ENCODE results near the gene SAPCD1. TPM values are rescaled to one million over a fixed set of nuclear protein-coding genes. Genes with fewer than 3 reads are reported as not detected.

Gene SAPCD1
- total and polyA plus RNA-seq, 4 donors = 0.59 to 2.6 (median 0.68) TPM; not detected in 1

DNA sequence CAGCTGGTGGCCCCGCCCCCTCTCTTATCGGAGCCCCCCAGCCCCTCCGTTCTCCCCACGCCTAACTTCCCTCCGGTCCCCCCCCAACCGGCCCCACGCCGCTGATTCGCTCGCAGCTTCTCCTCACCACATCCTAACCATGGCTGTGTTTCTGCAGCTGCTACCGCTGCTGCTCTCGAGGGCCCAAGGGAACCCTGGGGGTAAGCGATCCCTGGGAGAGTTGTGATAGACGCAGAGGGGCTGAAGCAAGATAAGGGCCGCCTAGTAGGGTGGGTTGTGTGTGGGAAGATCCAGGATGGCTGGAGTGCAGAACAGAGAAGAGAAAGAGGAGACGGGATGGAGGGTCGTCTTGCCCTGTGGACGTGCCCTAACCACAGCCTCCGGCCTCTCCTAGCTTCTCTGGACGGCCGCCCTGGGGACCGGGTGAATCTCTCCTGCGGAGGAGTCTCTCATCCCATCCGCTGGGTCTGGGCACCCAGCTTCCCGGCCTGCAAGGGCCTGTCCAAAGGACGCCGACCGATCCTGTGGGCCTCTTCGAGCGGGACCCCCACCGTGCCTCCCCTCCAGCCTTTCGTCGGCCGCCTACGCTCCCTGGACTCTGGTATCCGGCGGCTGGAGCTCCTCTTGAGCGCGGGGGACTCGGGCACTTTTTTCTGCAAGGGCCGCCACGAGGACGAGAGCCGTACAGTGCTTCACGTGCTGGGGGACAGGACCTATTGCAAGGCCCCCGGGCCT, 39.0 kb upstream of the SAPCD1 start, which contains the start of gene MPIG6B:
Gene MPIG6B, plus strand, starts transcription at position 129 of the 735 bp plus-strand sequence. Its CDS starts 11 bp downstream, at position 140.
- 85% methylated on average over 46 of the region's 46 CpGs for WGBS
- Histone ChIP-seq H3K4me3 (ENCODE audit: low read depth in 1 of 3, low read length in 3 of 3) (no peak within 1 kb of the TSS), H3K36me3 (ENCODE audit: control insufficient read depth in 4 of 4, insufficient read depth in 3 of 4, low read depth in 1 of 4, low read length in 3 of 4) (peaks cover 0 to 8% (median 2%) of the 10 kb centered on the region in 4 donors), H3K4me1 (ENCODE audit: control insufficient read depth in 4 of 4, insufficient read depth in 4 of 4, low read length in 3 of 4) (peaks cover 0 to 6% (median 1%) of the 10 kb centered on the region in 4 donors), H3K9ac (ENCODE audit: low read depth in 1 of 2, low read length in 2 of 2) (no peak within 1 kb of the TSS), H3K27me3 (ENCODE audit: control insufficient read depth in 4 of 4, insufficient read depth in 4 of 4, low read length in 3 of 4) (no peaks in the 10 kb centered on the region), H3K9me3 (ENCODE audit: control insufficient read depth in 4 of 4, low read length in 3 of 4) (no peaks in the 10 kb centered on the region), H3K27ac (ENCODE audit: low read depth in 1 of 2, low read length in 2 of 2) (no peak within 1 kb of the TSS)
- no peak for DNase-seq (ENCODE audit: low spot score)
- TF ChIP-seq, protein P1, sequence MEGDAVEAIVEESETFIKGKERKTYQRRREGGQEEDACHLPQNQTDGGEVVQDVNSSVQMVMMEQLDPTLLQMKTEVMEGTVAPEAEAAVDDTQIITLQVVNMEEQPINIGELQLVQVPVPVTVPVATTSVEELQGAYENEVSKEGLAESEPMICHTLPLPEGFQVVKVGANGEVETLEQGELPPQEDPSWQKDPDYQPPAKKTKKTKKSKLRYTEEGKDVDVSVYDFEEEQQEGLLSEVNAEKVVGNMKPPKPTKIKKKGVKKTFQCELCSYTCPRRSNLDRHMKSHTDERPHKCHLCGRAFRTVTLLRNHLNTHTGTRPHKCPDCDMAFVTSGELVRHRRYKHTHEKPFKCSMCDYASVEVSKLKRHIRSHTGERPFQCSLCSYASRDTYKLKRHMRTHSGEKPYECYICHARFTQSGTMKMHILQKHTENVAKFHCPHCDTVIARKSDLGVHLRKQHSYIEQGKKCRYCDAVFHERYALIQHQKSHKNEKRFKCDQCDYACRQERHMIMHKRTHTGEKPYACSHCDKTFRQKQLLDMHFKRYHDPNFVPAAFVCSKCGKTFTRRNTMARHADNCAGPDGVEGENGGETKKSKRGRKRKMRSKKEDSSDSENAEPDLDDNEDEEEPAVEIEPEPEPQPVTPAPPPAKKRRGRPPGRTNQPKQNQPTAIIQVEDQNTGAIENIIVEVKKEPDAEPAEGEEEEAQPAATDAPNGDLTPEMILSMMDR (IDR thresholded peaks at IDR 0.05; ENCODE audit: low read depth, low read length, missing input control) = no peak
- no peak for TF ChIP-seq SP1 (IDR thresholded peaks at IDR 0.05)
- TF ChIP-seq RAD21 (IDR thresholded peaks at IDR 0.05) = no peak
- TF ChIP-seq, protein P2, sequence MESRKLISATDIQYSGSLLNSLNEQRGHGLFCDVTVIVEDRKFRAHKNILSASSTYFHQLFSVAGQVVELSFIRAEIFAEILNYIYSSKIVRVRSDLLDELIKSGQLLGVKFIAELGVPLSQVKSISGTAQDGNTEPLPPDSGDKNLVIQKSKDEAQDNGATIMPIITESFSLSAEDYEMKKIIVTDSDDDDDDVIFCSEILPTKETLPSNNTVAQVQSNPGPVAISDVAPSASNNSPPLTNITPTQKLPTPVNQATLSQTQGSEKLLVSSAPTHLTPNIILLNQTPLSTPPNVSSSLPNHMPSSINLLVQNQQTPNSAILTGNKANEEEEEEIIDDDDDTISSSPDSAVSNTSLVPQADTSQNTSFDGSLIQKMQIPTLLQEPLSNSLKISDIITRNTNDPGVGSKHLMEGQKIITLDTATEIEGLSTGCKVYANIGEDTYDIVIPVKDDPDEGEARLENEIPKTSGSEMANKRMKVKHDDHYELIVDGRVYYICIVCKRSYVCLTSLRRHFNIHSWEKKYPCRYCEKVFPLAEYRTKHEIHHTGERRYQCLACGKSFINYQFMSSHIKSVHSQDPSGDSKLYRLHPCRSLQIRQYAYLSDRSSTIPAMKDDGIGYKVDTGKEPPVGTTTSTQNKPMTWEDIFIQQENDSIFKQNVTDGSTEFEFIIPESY (IDR thresholded peaks at IDR 0.05) = no peak
- TF ChIP-seq RXRA (IDR thresholded peaks at IDR 0.05) = no peak
- no peak for TF ChIP-seq GABPA (IDR thresholded peaks at IDR 0.05 in 1 of 2, conservative IDR thresholded peaks at IDR 0.05 in 1 of 2)
- TF ChIP-seq HNF4G (IDR thresholded peaks at IDR 0.05) = no peak
- no peak for TF ChIP-seq TAF1 (conservative IDR thresholded peaks at IDR 0.05)
- TF ChIP-seq, protein P3, sequence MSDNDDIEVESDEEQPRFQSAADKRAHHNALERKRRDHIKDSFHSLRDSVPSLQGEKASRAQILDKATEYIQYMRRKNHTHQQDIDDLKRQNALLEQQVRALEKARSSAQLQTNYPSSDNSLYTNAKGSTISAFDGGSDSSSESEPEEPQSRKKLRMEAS (IDR thresholded peaks at IDR 0.05) = no peak
- TF ChIP-seq HNF4A (conservative IDR thresholded peaks at IDR 0.05) = no peak
- TF ChIP-seq, protein P4, sequence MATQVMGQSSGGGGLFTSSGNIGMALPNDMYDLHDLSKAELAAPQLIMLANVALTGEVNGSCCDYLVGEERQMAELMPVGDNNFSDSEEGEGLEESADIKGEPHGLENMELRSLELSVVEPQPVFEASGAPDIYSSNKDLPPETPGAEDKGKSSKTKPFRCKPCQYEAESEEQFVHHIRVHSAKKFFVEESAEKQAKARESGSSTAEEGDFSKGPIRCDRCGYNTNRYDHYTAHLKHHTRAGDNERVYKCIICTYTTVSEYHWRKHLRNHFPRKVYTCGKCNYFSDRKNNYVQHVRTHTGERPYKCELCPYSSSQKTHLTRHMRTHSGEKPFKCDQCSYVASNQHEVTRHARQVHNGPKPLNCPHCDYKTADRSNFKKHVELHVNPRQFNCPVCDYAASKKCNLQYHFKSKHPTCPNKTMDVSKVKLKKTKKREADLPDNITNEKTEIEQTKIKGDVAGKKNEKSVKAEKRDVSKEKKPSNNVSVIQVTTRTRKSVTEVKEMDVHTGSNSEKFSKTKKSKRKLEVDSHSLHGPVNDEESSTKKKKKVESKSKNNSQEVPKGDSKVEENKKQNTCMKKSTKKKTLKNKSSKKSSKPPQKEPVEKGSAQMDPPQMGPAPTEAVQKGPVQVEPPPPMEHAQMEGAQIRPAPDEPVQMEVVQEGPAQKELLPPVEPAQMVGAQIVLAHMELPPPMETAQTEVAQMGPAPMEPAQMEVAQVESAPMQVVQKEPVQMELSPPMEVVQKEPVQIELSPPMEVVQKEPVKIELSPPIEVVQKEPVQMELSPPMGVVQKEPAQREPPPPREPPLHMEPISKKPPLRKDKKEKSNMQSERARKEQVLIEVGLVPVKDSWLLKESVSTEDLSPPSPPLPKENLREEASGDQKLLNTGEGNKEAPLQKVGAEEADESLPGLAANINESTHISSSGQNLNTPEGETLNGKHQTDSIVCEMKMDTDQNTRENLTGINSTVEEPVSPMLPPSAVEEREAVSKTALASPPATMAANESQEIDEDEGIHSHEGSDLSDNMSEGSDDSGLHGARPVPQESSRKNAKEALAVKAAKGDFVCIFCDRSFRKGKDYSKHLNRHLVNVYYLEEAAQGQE (IDR thresholded peaks at IDR 0.05) = no peak
- TF ChIP-seq YY1 (IDR thresholded peaks at IDR 0.05) = no peak
- TF ChIP-seq JUND (IDR thresholded peaks at IDR 0.05) = no peak
